H1 (cell line): ENCODE measurements around the gene NRSN2. TPM values are rescaled to one million over a fixed set of nuclear protein-coding genes. Genes with fewer than 3 reads are reported as not detected.

Source experiments
- ASH2L ChIP-seq: fragments of 200-600, 300-600 bp; sonication (generic); IDR thresholded peaks from one replicate; pipeline ENCODE4 v1.7.1; 2017; ENCODE audit warnings: low read length
- CEBPB ChIP-seq: IDR thresholded peaks from 2 replicates; pipeline ENCODE4 v1.6.1; 2012; ENCODE audit warnings: low read depth, low read length
- EGR1 ChIP-seq: IDR thresholded peaks from 2 replicates; pipeline ENCODE4 v1.6.1; 2011; ENCODE audit warnings: low read depth, low read length, borderline replicate concordance
- GABPA ChIP-seq: IDR thresholded peaks from 2 replicates; pipeline ENCODE4 v1.6.1; 2011; ENCODE audit warnings: mild to moderate bottlenecking, low read length, moderate library complexity, borderline replicate concordance; ENCODE audit not compliant: insufficient read depth
- HDAC2 ChIP-seq, 2 experiments: fragments of 300-600 bp in 1 of 2; sonication (generic) in 1 of 2; IDR thresholded peaks; 2 replicates each; pipeline ENCODE4 v1.6.1; 2011 to 2012; ENCODE audit warnings: low read depth in 2 of 2, low read length in 2 of 2, mild to moderate bottlenecking in 2 of 2, moderate library complexity in 2 of 2, borderline replicate concordance in 1 of 2, inconsistent platforms in 1 of 2
- KDM1A ChIP-seq: fragments of 200-600, 300-600 bp; sonication (generic); IDR thresholded peaks from 2 replicates; pipeline ENCODE4 v1.7.1; 2016; ENCODE audit warnings: mild to moderate bottlenecking, low read length, borderline replicate concordance
- POU5F1 ChIP-seq: IDR thresholded peaks from 2 replicates; pipeline ENCODE4 v1.6.1; 2011; ENCODE audit warnings: low read depth, mild to moderate bottlenecking, low read length, moderate library complexity
- SRF ChIP-seq: IDR thresholded peaks from 2 replicates; pipeline ENCODE4 v1.6.1; 2011; ENCODE audit warnings: mild to moderate bottlenecking, low read depth, low read length, moderate library complexity
- polyA plus RNA-seq, 7 experiments: library from polyadenylated mRNA; depleted of rRNA in 3 of 7; stranded (reverse) in 5 of 7; unstranded in 2 of 7; fragments of >200 nt in 5 of 7; fragments of 200-250 nt in 2 of 7; gene quantifications; 1 replicate in 5 of 7; 2 replicates in 1 of 7; 4 replicates in 1 of 7; pipeline versions ENCODE4 v1.2.1 to v1.2.3, GENCODE V29; 2011 to 2013; ENCODE audit warnings: missing spikeins in 2 of 7, mixed read lengths in 2 of 7
- total RNA-seq: library from RNA; stranded (reverse); fragmentation: NEBNext Ultra II Directional; extraction: Animal tissue kit (Norgen Biotek cat#: 25700); gene quantifications from 2 replicates; pipeline ENCODE4 v1.2.1, GENCODE V29; 2021

The NRSN2 gene
- total and polyA plus RNA-seq, 2 of the 8 experiments (the other 6 are each of a cell fraction or from before 2014, with no cell fraction given) = 19.4 to 33.3 TPM

GRCh38 chr20:326645-327185 is 20.2 kb upstream of the NRSN2 start (continued):
- TF ChIP-seq GABPA (no peak), ASH2L (no peak), EGR1 (no peak), SRF (no peak), KDM1A (no peak; the same call in 1 of the 2 replicates), POU5F1 (no peak), CEBPB (no peak), HDAC2 (IDR thresholded peaks at IDR 0.05; ENCODE audit: borderline replicate concordance in 1 of 2, low read depth in 2 of 2, low read length in 2 of 2) (no peak)
- TF ChIP-seq, all 59 proteins: peak for 3
